ENCODE data around the gene PRR30. TPM values are rescaled to one million over a fixed set of nuclear protein-coding genes. Genes with fewer than 3 reads are reported as not detected.

Gene PRR30
- total RNA-seq, 1 donor from 2014 or later = not detected

DNA sequence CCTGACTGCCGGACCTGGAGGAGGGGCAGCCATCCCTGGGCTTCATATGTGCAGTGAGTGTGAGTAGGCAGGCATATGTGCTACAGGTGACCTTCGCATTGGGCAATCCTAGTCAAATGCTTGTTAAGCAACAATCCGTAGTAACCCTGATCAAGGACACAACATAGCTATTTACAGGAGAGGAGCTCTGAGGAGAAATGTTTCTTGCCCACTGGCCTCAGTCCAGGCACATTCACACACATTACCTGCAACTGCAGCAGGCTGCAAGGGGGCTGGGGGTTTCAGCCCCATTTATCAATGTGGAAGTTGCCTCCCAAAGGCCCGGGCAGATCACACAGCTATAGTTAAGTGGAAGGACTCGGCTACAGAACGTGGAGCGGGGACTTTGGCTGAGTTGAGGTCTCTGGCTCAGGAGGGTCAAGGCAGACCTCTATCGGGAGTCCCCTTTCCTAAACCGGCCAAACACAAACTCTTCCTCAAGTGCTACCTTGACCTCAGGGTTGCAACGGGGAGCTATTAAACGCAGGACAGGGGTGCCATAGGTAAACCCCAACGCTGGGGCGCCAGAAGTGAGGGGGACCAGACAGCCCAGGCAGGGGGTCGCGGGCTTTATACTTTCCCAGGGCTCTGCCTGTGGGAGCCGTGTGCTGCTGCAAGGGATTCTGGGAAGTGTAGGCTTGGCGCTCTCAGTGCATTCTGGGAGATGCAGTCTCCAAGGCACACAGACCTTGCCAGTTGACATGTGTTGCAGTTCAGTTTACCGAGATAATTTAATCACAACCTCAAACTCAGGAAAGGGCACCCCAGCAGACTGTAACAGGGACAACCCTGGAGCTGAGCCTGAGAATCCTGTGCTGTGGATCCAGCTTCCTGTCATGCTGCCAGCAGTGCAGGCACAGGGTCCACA, 43.2 kb downstream of the PRR30 start:
- peak; percentile 78 for DNase-seq

DNA sequence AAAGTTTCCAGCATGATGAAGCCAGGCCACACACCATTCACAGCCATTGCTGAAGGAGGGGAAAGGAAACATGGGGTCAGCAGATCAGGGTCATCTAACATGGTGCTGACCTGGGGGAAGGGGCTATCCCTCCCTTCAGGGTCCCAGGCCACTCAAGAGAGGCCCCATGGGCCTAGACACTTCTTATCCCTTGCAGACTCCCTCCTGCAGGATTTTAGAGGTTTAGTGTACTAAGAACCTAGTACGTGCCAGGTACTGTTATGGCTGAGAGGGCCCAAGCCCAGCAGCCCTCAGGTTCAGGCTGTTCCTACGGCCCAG, 43.8 kb downstream of the PRR30 start:
- no peak for DNase-seq

DNA sequence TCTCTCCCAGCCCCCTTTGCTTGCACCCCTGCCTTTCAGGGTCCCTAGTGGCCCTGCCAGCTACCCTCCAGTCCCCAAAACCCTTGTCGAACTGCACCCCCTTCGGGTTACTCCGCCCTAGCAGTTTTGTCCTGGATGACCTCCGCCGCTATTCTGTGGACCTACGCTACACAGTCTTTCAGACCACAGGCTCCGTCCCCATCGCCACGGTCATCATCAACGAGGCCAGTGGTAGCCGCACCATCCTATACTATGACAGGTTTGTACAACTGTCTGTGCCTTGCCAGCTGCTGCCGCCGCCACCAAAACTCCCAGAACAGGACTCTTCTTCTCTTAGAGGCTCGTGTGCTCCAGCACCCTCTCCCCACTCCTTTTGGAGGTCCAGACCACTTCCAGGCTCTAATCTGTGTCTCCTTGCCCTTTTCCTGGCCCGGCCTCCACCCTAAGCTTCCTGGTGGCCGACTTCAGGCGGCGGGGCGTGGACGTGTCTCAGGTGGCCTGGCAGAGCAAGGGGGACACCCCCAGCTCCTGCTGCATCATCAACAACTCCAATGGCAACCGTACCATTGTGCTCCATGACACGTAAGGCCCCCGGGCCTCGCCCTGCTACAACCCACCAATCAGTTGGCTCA, 44.7 kb downstream of the PRR30 start:
- DNase-seq = no peak

DNA sequence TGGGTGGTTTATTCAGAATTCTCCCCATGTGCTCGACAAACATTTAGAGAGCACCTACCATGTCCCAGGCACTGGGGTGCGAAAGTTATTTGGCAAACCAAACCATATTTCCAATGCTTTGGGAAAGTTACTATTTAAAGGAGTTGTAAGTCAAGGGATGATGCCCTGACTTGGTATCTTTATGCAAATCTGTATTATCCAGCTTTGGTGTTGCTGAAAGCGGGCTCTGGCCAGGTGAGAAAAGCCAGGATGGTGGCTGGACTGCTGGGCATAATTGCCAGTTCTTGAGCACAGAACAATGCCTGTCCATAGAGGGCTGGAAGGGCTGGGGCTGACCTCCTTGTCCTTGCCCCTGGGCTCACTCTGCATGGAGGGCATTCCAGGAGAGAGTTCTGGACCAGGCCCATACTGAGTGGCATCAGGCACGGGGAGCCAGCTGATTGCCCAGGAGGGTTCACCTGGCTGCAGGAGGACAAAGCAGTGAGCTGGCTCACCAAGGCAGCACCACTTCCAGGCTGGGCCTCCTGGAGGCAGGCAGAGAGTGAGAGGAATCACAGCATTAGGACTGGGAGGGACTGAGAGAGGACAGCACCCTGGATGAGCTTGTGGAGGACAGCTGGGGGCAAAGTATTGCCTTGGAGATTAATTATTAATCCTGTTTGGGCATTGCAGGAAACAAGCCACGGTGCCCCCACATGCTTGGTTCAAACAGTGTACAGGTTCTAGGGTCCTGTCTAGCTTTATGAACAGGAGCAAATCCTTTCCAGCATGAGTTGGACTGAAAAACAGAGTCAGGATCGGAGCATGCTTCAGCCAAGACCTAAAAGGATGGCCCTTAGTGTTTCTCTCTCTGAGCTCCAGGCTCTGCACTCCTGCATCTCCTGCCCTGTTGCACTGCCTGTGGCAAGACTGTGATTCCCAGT, 45.5 kb downstream of the PRR30 start:
- DNase-seq = no peak

DNA sequence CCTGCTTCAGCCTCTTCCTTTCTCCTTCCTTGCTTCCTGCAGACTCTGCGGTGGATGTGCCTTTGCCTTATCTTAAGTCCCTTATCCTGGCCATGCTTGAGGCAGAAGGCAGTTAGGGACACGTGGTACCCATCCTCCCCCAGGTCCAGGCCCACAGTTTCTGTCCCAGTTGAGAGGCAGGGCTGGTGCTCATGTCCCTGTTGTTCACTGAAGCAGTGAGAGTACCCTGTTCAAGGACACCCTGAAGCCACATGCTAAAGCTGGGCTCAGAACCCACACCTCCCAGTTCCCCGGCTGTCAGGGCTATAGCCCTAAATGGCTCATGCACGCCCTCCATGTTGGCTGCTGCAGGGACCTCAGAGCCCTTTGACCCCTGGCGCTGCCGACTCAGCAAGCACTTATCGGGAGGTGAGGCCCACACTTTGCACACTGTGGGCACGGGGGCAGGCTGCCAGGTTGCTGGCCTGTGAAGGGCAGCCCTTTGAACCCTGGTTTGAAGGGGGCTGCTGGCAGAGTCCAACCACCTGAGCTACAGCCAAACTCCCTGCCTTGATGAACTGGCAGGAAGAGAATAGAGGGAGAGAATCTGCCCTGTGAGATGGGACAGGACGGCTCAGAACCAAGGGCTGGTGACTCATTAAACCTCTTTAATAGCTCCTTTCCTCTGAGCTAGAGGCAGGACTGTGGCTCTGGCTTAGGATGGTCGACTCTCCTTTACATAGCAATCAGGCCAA, 46.3 kb downstream of the PRR30 start:
- no peak for DNase-seq

DNA sequence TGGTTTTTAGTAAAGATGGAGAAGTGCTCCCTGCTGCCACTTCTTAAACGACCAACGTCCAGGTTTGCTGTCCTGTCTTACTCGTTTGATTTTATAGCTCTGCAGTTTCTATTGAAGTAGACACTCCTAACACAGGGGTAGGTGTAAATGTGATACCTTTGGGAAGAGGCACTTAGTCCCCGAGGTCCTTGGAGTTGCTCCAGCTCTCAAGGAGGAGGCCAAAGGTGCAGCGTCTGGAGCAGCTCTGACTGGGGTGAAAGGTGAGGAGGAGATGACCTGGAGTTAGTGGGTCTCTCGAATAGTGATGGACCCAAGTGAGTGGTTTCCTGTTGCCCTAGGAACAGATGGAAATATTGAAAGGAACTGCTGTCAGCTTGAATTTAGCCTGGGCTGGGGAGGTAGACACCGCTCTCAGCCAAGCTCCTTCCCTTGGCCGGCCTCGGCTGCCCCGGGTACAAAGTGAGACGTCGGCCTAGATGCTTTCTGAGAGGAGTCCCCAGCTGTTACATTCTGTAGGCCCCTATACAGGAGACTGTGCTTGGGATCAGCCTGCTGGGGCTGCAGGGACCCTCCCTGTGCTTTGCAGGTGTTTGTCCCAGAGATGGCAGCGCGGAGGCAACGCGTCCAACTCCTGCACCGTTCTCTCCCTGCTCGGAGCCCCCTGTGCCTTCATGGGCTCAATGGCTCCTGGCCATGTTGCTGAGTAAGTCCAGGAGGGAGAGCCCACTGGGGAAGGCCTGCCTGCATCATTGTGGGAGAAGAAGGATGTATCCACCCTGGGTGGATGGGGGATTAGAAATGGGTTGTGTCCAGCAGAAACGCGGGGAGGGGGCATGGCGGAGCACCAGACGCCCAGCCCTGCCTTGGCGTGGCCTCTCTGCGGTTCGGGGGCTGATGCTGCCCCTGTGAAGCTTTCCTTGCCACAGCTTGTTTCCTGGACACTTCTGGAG, 47.2 kb downstream of the PRR30 start:
- DNase-seq = no peak

DNA sequence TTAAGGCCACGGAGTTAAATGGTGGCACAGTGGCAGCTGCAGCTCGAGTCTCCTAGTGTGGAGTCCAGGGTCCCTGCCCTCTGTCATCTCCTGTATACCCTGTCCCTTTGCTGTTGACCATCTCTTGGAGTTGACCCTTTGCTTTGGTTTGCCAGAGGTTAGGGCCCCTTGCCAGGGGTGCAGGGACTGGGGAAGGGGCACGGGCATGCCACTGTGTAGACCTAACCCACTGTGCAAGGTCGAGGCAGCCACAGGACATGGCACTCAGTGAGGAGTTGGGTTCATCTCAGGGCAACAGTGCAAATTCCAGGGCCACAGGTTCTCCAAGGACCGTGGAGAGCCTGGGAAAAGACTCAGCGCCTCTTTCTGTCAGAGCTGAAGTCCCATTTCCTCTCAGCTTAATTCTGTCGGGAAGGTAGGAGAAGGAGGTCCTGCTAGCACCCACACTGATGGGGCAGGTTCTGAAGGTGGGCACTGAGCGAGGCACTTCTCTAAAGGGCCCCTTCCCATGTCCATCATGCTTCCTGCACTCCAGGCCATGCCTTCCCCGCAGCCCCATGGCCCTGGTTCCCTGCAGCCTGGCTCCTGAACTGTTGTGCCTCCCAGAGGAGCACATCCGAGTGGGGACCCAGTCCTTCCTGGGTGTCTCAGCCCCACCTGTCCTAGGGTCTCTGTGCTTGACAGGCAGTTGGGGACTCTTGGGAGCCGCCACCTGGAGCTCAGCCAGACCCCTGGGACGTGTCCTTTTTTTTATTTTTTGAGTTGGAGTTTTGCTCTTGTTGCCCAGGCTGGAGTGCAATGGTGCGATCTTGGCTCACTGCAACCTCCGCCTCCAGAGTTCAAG, 49.9 kb downstream of the PRR30 start:
- DNase-seq = no peak

DNA sequence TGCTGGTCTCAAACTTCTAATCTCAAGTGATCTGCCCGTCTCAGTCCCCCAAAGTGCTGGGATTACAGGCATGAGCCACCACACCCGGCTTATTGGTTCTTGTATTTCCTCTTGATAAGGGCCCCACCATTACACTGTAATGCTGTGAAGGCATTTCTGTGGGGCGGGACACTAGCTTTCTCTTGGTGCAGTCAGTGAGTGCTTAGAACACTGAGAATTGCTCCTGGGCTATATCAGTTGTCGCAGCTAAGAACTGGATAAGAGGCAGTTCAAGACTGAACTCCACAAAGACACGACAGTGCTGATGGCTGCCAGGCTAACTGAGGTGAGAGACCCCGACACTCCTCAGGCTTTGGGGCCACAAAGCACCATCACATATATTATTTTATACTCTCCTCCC, 50.6 kb downstream of the PRR30 start:
- no peak for DNase-seq

DNA sequence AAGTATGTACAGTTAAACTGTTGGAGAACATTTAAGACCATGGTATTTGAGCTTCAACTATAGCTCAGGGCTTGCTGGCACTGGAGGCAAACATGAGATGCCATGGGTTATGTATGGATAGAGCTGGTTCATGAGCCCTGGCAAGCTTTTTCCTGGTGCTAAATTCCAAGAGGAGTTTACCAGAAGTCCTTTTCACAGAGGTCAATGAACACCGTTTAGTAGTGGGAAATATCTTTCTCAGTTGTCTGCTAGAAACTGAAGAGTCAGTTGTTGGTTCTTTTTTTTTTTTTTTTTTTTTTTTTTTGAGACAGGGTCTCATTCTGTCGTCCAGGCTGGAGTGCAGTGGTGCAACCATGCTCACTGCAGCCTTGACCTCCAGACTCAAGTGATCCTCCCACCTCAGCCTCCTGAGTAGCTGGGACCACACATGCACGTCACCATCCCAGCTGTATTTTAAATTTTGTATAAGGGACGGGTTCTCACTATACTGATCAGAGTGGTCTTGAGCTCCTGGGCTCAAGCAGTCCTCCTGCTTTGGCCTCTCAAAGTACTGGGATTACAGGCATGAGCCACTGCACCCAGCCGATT, 51.3 kb downstream of the PRR30 start:
- no peak for DNase-seq

Other genes starting within 250 kb of the PRR30 start
- gene MAPRE3, start 168.8 kb downstream of the PRR30 start, total RNA-seq = 0.17 and 1.3 TPM in 2 replicates
- 23.5 and 33.4 TPM in 2 replicates for gene TMEM214, start 106.4 kb downstream of the PRR30 start, total RNA-seq
- gene AGBL5, start 87.7 kb downstream of the PRR30 start, total RNA-seq = 17.0 and 19.7 TPM in 2 replicates
- 323 and 569 TPM in 2 replicates for gene OST4, start 67.8 kb downstream of the PRR30 start, total RNA-seq
- gene EMILIN1, start 60.8 kb downstream of the PRR30 start, total RNA-seq = 33.7 and 41.9 TPM in 2 replicates
- 4.8 and 5.5 TPM in 2 replicates for gene KHK, start 52.6 kb downstream of the PRR30 start, total RNA-seq
- 4.8 TPM in 2 replicates for gene CGREF1, start 20.3 kb downstream of the PRR30 start, total RNA-seq
- not detected in 2 replicates for gene ABHD1, start 15.6 kb downstream of the PRR30 start, total RNA-seq
- gene PREB, start 4.8 kb downstream of the PRR30 start, total RNA-seq = 46.4 and 46.8 TPM in 2 replicates
- not detected in 2 replicates for gene TCF23, start 9.6 kb upstream of the PRR30 start, total RNA-seq
- 111 and 181 TPM in 2 replicates for gene ATRAID, start 72.6 kb upstream of the PRR30 start, total RNA-seq
- gene SLC5A6, start 72.9 kb upstream of the PRR30 start, total RNA-seq = 52.8 and 58.4 TPM in 2 replicates
- gene CAD, start 78.0 kb upstream of the PRR30 start, total RNA-seq = 33.5 and 69.8 TPM in 2 replicates
- gene SLC30A3, start 123.6 kb upstream of the PRR30 start, total RNA-seq = 17.9 and 25.8 TPM in 2 replicates
- 0.93 and 2.7 TPM in 2 replicates for gene DNAJC5G, start 136.0 kb upstream of the PRR30 start, total RNA-seq
- 0.74 and 1.2 TPM in 2 replicates for gene TRIM54, start 143.0 kb upstream of the PRR30 start, total RNA-seq
- 0.37 and 1.0 TPM in 2 replicates for gene UCN, start 169.0 kb upstream of the PRR30 start, total RNA-seq
- gene MPV17, start 183.7 kb upstream of the PRR30 start, total RNA-seq = 48.6 and 64.3 TPM in 2 replicates
- 26.7 and 37.4 TPM in 2 replicates for gene GTF3C2, start 217.4 kb upstream of the PRR30 start, total RNA-seq
- 27.1 and 29.3 TPM in 2 replicates for gene EIF2B4, start 230.9 kb upstream of the PRR30 start, total RNA-seq
- 143 and 158 TPM in 2 replicates for gene SNX17, start 231.2 kb upstream of the PRR30 start, total RNA-seq
- 8.0 and 9.3 TPM in 2 replicates for gene ZNF513, start 241.3 kb upstream of the PRR30 start, total RNA-seq

All from dermis blood vessel endothelial cell (primary cell).